ENCODE measurements around the gene NMNAT2. TPM values are rescaled to one million over a fixed set of nuclear protein-coding genes. Genes with fewer than 3 reads are reported as not detected.

The NMNAT2 gene
- total RNA-seq, 1 donor from 2014 or later: 0.49 TPM

DNA sequence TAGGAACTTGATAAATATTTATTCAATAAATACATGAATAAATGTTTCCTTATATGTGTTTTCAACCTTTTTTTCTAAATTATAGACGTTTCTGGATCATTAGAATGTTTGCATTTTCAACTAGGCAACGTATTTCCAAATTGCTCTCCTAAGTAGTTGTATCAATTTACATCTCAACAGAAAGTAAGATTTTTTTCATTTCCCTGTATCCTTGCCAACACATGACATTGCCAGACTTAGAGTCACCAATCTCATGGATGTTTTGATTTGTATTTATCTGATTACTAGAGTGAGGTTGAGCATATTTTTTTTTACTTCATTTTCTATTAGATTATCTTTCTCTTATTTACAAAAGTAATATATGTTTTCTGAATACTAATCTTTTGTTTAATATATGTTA lies 31.9 kb upstream of the NMNAT2 start:
- H3K36me3 Mint-ChIP-seq: no peaks in the 10 kb centered on the region
- Histone ChIP-seq H3F3A (ENCODE audit: low read depth) (no peaks in the 10 kb centered on the region), H3K9me3 (ENCODE audit: low read depth) (no peaks in the 10 kb centered on the region), H3K9ac (no peak overlapping the region), H3K36me3 (no peaks in the 10 kb centered on the region), H2AFZ (replicated peaks) (no peak overlapping the region), H3K27me3 (no peaks in the 10 kb centered on the region), H3K4me3 (no peak overlapping the region), H3K4me1 (no peaks in the 10 kb centered on the region), H3K79me2 (ENCODE audit: low read depth) (no peaks in the 10 kb centered on the region), H4K20me1 (ENCODE audit: low read depth) (no peaks in the 10 kb centered on the region), H3K4me2 (no peak overlapping the region), H3K27ac (no peak overlapping the region)
- H3K27ac Mint-ChIP-seq: no peak overlapping the region
- no peak for DNase-seq (ENCODE audit: low spot score)
- peaks cover 5% of the 10 kb centered on the region for H3K27me3 Mint-ChIP-seq (ENCODE audit: insufficient read depth, low read depth)
- no peak overlapping the region for H3K4me3 Mint-ChIP-seq
- no peaks in the 10 kb centered on the region for H3K4me1 Mint-ChIP-seq
- TF ChIP-seq, protein P1, sequence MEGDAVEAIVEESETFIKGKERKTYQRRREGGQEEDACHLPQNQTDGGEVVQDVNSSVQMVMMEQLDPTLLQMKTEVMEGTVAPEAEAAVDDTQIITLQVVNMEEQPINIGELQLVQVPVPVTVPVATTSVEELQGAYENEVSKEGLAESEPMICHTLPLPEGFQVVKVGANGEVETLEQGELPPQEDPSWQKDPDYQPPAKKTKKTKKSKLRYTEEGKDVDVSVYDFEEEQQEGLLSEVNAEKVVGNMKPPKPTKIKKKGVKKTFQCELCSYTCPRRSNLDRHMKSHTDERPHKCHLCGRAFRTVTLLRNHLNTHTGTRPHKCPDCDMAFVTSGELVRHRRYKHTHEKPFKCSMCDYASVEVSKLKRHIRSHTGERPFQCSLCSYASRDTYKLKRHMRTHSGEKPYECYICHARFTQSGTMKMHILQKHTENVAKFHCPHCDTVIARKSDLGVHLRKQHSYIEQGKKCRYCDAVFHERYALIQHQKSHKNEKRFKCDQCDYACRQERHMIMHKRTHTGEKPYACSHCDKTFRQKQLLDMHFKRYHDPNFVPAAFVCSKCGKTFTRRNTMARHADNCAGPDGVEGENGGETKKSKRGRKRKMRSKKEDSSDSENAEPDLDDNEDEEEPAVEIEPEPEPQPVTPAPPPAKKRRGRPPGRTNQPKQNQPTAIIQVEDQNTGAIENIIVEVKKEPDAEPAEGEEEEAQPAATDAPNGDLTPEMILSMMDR (IDR thresholded peaks at IDR 0.05): no peak
- TF ChIP-seq EZH2 (IDR thresholded peaks at IDR 0.05) (no peak), EZH2phosphoT487 (IDR thresholded peaks at IDR 0.05) (no peak)
- no peaks in the 10 kb centered on the region for H3K9me3 Mint-ChIP-seq

DNA sequence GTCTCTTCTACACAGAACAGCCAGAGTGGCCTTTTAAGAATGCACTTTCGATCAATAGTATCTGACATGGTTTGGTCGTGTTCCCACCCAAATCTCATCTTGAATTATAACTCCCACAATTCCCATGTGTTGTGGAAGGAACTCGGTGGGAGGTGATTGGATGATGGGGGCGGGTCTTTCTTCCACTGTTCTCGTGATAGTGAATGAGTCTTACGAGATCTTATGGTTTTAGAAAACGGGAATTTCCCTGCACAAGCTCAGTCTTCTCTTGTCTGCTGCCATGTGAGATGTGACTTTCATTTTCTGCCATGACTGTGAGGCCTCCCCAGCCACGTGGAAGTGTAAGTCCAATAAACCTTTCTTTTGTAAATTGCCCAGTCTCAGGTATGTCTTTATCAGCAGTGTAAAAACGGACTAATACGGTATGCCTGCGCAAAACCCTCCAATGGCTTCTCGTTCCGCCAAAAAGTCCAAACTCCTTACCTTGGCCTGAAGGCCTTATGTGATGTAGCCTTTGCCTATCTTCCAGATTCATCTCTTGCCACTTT lies 31.1 kb upstream of the NMNAT2 start:
- no peak for TF ChIP-seq EZH2phosphoT487 (IDR thresholded peaks at IDR 0.05)
- TF ChIP-seq, protein P1 (IDR thresholded peaks at IDR 0.05): no peak
- no peak for TF ChIP-seq EZH2 (IDR thresholded peaks at IDR 0.05)
- peaks cover 5% of the 10 kb centered on the region for H3K27me3 Mint-ChIP-seq (ENCODE audit: insufficient read depth, low read depth)
- H4K20me1 ChIP-seq (ENCODE audit: low read depth): no peaks in the 10 kb centered on the region
- no peak for DNase-seq (ENCODE audit: low spot score)
- H3K36me3 ChIP-seq: no peaks in the 10 kb centered on the region
- H3K4me1 Mint-ChIP-seq: peaks cover under 1% of the 10 kb centered on the region
- H3K4me3 Mint-ChIP-seq: no peak overlapping the region
- no peaks in the 10 kb centered on the region for H3K4me1 ChIP-seq
- no peaks in the 10 kb centered on the region for H3K79me2 ChIP-seq (ENCODE audit: low read depth)
- H3K27ac Mint-ChIP-seq: no peak overlapping the region
- no peak overlapping the region for H3K9ac ChIP-seq
- no peaks in the 10 kb centered on the region for H3K36me3 Mint-ChIP-seq
- H3K4me2 ChIP-seq: no peak overlapping the region
- H3K4me3 ChIP-seq: no peak overlapping the region
- no peaks in the 10 kb centered on the region for H3K9me3 Mint-ChIP-seq
- H2AFZ ChIP-seq (replicated peaks): no peak overlapping the region
- no peaks in the 10 kb centered on the region for H3K27me3 ChIP-seq
- no peaks in the 10 kb centered on the region for H3F3A ChIP-seq (ENCODE audit: low read depth)
- no peak overlapping the region for H3K27ac ChIP-seq
- no peaks in the 10 kb centered on the region for H3K9me3 ChIP-seq (ENCODE audit: low read depth)

DNA sequence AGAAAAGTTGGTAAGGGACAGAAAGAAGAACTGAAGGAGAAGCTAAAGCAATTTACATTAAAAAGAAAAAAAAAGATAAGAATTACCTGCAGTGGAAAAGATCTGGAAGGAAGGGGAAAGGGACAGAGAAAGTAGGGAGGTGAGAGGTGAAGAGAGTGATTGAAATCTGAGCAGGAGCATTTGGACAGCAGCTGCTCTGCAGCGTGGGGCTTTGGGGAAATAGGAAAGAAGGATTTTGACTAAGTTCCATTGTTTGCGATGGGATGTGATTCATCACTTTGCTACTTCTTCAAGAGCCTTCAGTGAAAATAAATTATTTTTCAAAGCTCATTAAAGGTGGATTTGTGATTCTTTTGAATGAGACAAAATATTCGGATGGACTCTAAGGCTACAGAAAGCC lies 26.1 kb upstream of the NMNAT2 start:
- H3K4me1 Mint-ChIP-seq: peaks cover 12% of the 10 kb centered on the region
- H3K4me3 Mint-ChIP-seq: no peak overlapping the region
- H3K36me3 Mint-ChIP-seq: no peaks in the 10 kb centered on the region
- no peaks in the 10 kb centered on the region for H4K20me1 ChIP-seq (ENCODE audit: low read depth)
- H3K27me3 Mint-ChIP-seq (ENCODE audit: insufficient read depth, low read depth): peaks cover 5% of the 10 kb centered on the region
- H3K79me2 ChIP-seq (ENCODE audit: low read depth): no peaks in the 10 kb centered on the region
- no peaks in the 10 kb centered on the region for H3K9me3 Mint-ChIP-seq
- H3K9me3 ChIP-seq (ENCODE audit: low read depth): no peaks in the 10 kb centered on the region
- H3K36me3 ChIP-seq: no peaks in the 10 kb centered on the region
- no peaks in the 10 kb centered on the region for H3F3A ChIP-seq (ENCODE audit: low read depth)
- peak; percentile 30 for DNase-seq (ENCODE audit: low spot score)
- H3K4me1 ChIP-seq: no peaks in the 10 kb centered on the region
- no peak overlapping the region for H3K27ac Mint-ChIP-seq
- no peak overlapping the region for H3K4me3 ChIP-seq
- H3K27me3 ChIP-seq: no peaks in the 10 kb centered on the region
- no peak overlapping the region for H3K9ac ChIP-seq
- TF ChIP-seq EZH2phosphoT487 (IDR thresholded peaks at IDR 0.05): no peak
- TF ChIP-seq, protein P1 (IDR thresholded peaks at IDR 0.05): no peak
- TF ChIP-seq EZH2 (IDR thresholded peaks at IDR 0.05): no peak
- H2AFZ ChIP-seq (replicated peaks): no peak overlapping the region
- no peak overlapping the region for H3K4me2 ChIP-seq
- H3K27ac ChIP-seq: no peak overlapping the region
